Fibroblast of villous mesenchyme (primary cell): ENCODE measurements around the gene COPS3. TPM values are rescaled to one million over a fixed set of nuclear protein-coding genes. Genes with fewer than 3 reads are reported as not detected.
"Not testable (repeated sequence)": the region's sequence is repeated elsewhere in the genome, so short reads cannot be mapped to it uniquely, and the experiment has no call there.

Source experiments
- DNase-seq: peaks from one replicate; pipeline ENCODE4 v3.0.0-alpha.2; 2010; ENCODE audit warnings: low read depth
- H3K4me3 ChIP-seq: 2 replicates; pipeline ENCODE4 v1.5.1; 2011; ENCODE audit warnings: low read depth, mild to moderate bottlenecking, low read length
- CTCF ChIP-seq: IDR thresholded peaks from 2 replicates; pipeline ENCODE4 v1.5.1; 2012; ENCODE audit warnings: low read depth, mild to moderate bottlenecking, low read length; ENCODE audit not compliant: insufficient read depth
- total RNA-seq: library from RNA; depleted of rRNA; stranded (reverse); fragments of >200 nt; gene quantifications from 2 replicates; pipeline ENCODE4 v1.2.3, GENCODE V29; 2012

COPS3 gene
- total RNA-seq, 1 donor, result 93.7 TPM

GRCh38 chr17:17258011-17258410 is 23.0 kb downstream of the COPS3 start:
- H3K4me3 ChIP-seq, result no peak overlapping the region
- no peak for TF ChIP-seq CTCF
- DNase-seq, result no peak

DNA sequence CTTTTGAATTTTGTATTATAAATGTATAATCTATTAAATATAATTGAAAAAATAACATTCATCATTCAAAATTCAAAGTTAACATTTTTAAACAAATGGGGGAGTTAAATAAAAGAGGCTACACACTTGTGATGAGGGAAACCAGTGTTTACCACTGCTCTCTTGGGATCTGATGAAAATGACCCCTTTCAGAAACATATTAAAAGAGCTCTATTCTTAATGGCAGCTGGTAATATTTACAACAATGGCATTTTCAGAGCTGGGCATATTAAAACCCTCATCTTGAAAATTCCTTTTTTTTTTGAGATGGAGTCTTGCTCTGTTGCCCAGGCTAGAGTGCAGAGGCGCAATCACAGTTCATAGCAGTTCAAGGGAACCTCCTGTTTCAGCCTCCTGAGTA is 24.7 kb downstream of the COPS3 start:
- no peak for TF ChIP-seq CTCF
- no peak for DNase-seq
- H3K4me3 ChIP-seq, result no peak overlapping the region

- H3K4me3 ChIP-seq, DNase-seq: not testable (repeated sequence)
Measured at GRCh38 chr17:17255689-17256088, 25.4 kb downstream of the COPS3 start.

DNA sequence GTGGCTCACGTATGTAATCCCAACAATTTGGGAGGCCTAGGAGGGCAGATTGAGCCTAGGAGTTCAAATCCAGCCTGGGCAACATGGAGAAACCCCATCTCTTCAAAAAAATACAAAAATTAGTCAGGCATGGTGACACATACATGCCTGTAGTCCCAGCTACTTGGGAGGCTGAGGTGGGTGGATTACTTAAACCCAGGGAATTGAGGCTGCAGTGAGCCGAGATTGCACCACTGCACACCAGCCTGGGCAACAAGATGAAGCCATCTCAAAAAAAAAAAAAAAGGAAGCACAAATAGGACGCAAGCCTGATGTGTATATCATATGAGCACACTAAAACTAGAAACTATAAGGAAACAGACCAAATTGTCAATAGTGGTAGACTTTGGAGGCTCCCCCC is 27.0 kb downstream of the COPS3 start:
- no peak for DNase-seq
- no peak overlapping the region for H3K4me3 ChIP-seq
- TF ChIP-seq CTCF, result no peak

DNA sequence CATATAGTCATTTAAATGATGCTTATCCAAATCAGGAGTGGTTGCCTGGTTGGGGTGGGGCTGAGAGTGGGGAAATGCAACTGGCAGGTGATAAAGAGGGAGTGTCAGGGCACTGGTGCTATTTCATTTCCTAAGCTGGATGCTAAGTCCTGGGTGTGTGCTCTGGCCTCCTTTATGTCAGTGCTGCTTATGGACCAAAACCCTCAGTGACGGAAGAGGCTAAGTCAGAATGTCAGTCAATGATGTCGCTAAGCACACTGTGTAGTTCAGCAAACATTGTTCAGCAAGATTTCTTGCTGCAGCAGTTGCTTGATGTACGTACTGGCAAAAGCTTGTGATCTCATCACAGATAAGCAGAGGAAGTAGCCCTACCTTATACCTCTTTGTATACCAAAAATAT is 27.6 kb downstream of the COPS3 start:
- DNase-seq, result no peak
- no peak overlapping the region for H3K4me3 ChIP-seq
- TF ChIP-seq CTCF, result no peak

- no peak for TF ChIP-seq CTCF
- H3K4me3 ChIP-seq, result no peak overlapping the region
- peak; percentile 3 for DNase-seq
Measured at GRCh38 chr17:17252149-17252661, 28.8 kb downstream of the COPS3 start.

DNA sequence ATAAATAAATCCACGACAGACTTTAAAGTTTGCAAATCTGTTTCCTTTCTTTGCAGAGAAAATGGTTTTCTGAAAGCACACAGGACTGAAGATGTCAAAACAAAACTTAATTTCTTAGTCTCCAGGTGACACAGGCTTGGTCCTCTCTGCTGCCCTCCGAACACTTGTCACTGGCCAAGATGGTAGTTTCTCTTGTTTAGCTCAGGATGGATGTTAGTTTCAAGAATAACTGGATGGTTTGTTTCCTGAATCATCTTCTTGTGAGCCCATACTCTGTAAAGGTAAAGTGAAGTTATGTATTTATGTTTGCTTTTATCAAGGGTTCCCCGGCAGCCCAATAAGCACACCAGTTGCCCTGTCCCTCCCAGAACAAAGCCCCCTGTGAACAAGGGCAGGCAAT is 34.2 kb downstream of the COPS3 start:
- H3K4me3 ChIP-seq, result no peak overlapping the region
- DNase-seq, result no peak
- TF ChIP-seq CTCF, result no peak
